ENCODE measurements around the gene GHR.

GHR gene

GRCh38 chr5:42579320-42579719, 156.1 kb downstream of the GHR start:
- no peak overlapping the region for H3K9ac ChIP-seq (ENCODE audit: low read length)
- H3K4me3 ChIP-seq (ENCODE audit: low read length) = no peak overlapping the region
- H3K79me2 ChIP-seq (ENCODE audit: low read length) = no peaks in the 10 kb centered on the region
- H4K20me1 ChIP-seq (ENCODE audit: insufficient read depth, low read length) = no peaks in the 10 kb centered on the region
- H3K9me3 ChIP-seq (replicated peaks; ENCODE audit: insufficient read depth, low read length) = no peaks in the 10 kb centered on the region
- no peaks in the 10 kb centered on the region for H3K4me1 ChIP-seq (ENCODE audit: low read length)
- no peak overlapping the region for H3K27ac ChIP-seq (ENCODE audit: low read length)
- H3K9me2 ChIP-seq (replicated peaks; ENCODE audit: insufficient read depth, low read length) = no peaks in the 10 kb centered on the region
- DNase-seq = no peak
- H3K36me3 ChIP-seq (replicated peaks; ENCODE audit: insufficient read depth, low read length) = no peaks in the 10 kb centered on the region
- H2AFZ ChIP-seq (ENCODE audit: low read length) = no peak overlapping the region
- no peak overlapping the region for H3K4me2 ChIP-seq (ENCODE audit: low read depth, low read length)
- no peaks in the 10 kb centered on the region for H3F3A ChIP-seq (ENCODE audit: insufficient read depth, low read length)
- no peak for TF ChIP-seq CTCF (IDR thresholded peaks at IDR 0.05; ENCODE audit: low read length)
- TF ChIP-seq EZH2 (optimal IDR thresholded peaks at IDR 0.05; ENCODE audit: low read depth, low read length) = no peak
- no peak for TF ChIP-seq EZH2phosphoT487 (IDR thresholded peaks at IDR 0.05; ENCODE audit: low read length)
- H3K27me3 ChIP-seq (replicated peaks; ENCODE audit: insufficient read depth, low read length) = no peaks in the 10 kb centered on the region

- TF ChIP-seq EZH2 (optimal IDR thresholded peaks at IDR 0.05; ENCODE audit: low read depth, low read length) (no peak), CTCF (IDR thresholded peaks at IDR 0.05; ENCODE audit: low read length) (no peak), EZH2phosphoT487 (IDR thresholded peaks at IDR 0.05; ENCODE audit: low read length) (no peak)
- H3K9me2 ChIP-seq (replicated peaks; ENCODE audit: insufficient read depth, low read length) = no peaks in the 10 kb centered on the region
Observed at GRCh38 chr5:42581845-42582244, 158.6 kb downstream of the GHR start.

GRCh38 chr5:42582723-42583122, 159.5 kb downstream of the GHR start:
- H3K9me2 ChIP-seq (replicated peaks; ENCODE audit: insufficient read depth, low read length) = no peaks in the 10 kb centered on the region
- no peak for DNase-seq
- no peaks in the 10 kb centered on the region for H3K36me3 ChIP-seq (replicated peaks; ENCODE audit: insufficient read depth, low read length)
- H3K27me3 ChIP-seq (replicated peaks; ENCODE audit: insufficient read depth, low read length) = no peaks in the 10 kb centered on the region
- no peaks in the 10 kb centered on the region for H3K9me3 ChIP-seq (replicated peaks; ENCODE audit: insufficient read depth, low read length)
- no peak for TF ChIP-seq EZH2phosphoT487 (IDR thresholded peaks at IDR 0.05; ENCODE audit: low read length)
- no peak for TF ChIP-seq EZH2 (optimal IDR thresholded peaks at IDR 0.05; ENCODE audit: low read depth, low read length)
- no peak for TF ChIP-seq CTCF (IDR thresholded peaks at IDR 0.05; ENCODE audit: low read length)
- no peak overlapping the region for H3K4me3 ChIP-seq (ENCODE audit: low read length)
- H3K4me1 ChIP-seq (ENCODE audit: low read length) = no peaks in the 10 kb centered on the region
- H3F3A ChIP-seq (ENCODE audit: insufficient read depth, low read length) = no peaks in the 10 kb centered on the region
- no peak overlapping the region for H3K9ac ChIP-seq (ENCODE audit: low read length)
- H3K4me2 ChIP-seq (ENCODE audit: low read depth, low read length) = no peak overlapping the region
- H2AFZ ChIP-seq (ENCODE audit: low read length) = no peak overlapping the region
- no peak overlapping the region for H3K27ac ChIP-seq (ENCODE audit: low read length)
- H3K79me2 ChIP-seq (ENCODE audit: low read length) = no peaks in the 10 kb centered on the region
- H4K20me1 ChIP-seq (ENCODE audit: insufficient read depth, low read length) = no peaks in the 10 kb centered on the region

More at GRCh38 chr5:42581845-42582244, 158.6 kb downstream of the GHR start:
- no peak for DNase-seq
- Histone ChIP-seq H3K36me3 (replicated peaks; ENCODE audit: insufficient read depth, low read length) (no peaks in the 10 kb centered on the region), H3K9me3 (replicated peaks; ENCODE audit: insufficient read depth, low read length) (no peaks in the 10 kb centered on the region), H3K4me1 (ENCODE audit: low read length) (no peaks in the 10 kb centered on the region), H3K4me2 (ENCODE audit: low read depth, low read length) (no peak overlapping the region), H2AFZ (ENCODE audit: low read length) (no peak overlapping the region), H3K9ac (ENCODE audit: low read length) (no peak overlapping the region), H3K4me3 (ENCODE audit: low read length) (no peak overlapping the region), H3F3A (ENCODE audit: insufficient read depth, low read length) (no peaks in the 10 kb centered on the region), H4K20me1 (ENCODE audit: insufficient read depth, low read length) (no peaks in the 10 kb centered on the region), H3K27ac (ENCODE audit: low read length) (no peak overlapping the region), H3K27me3 (replicated peaks; ENCODE audit: insufficient read depth, low read length) (no peaks in the 10 kb centered on the region), H3K79me2 (ENCODE audit: low read length) (no peaks in the 10 kb centered on the region)
